HuH-7 (cell line): ENCODE measurements around the gene ITGB2.

Experiments used
- DNase-seq: peaks from one replicate; pipeline ENCODE4 v3.0.0; 2011; ENCODE audit warnings: low spot score

The ITGB2 gene

GRCh38 chr21:44846485-44847260, 74.0 kb downstream of the ITGB2 start:
- no peak for DNase-seq

- no peak for DNase-seq
Observed at GRCh38 chr21:44846224-44846484, 74.5 kb downstream of the ITGB2 start.

- peak; percentile 77 for DNase-seq
Observed at GRCh38 chr21:44845418-44846223, 75.1 kb downstream of the ITGB2 start.

GRCh38 chr21:44844256-44844655, 76.4 kb downstream of the ITGB2 start:
- no peak for DNase-seq

DNA sequence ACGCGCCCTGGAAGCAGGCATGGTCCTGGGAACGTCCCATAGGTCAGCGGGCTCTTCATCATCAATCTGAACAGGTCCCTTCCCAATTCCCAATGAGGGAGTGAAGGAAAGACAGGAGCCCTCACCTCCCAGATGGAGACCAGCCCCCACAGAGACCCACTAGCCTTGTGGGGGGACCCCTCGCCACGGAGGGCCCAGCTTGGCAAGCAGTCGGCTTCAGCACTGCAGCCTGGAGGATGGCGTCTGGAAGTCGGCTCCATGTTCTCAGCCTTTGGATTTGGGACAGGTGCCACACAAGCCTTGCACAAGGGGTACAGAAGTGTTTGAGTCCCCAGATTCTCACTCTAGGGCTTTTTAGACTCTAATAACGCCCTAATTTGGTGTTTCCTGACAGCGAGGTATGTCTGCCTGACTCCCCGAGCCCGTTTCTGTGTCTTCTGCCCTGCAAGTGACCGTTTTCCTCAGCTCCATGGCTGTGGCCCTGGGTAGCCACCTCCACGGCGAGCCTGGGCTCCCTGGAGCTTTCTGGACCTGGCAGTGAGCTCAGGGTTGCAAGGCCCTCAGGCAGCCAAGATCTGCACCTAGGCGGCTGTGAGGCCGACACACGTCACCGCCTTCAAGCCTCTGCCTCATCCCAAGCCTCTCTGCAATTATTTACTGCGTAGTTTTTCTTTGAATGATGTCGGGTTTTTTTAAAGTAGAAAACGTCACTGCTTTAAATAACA, 77.8 kb downstream of the ITGB2 start:
- DNase-seq: no peak

GRCh38 chr21:44842087-44842486, 78.6 kb downstream of the ITGB2 start:
- no peak for DNase-seq

- no peak for DNase-seq
Observed at GRCh38 chr21:44840771-44841170, 79.9 kb downstream of the ITGB2 start.

- DNase-seq: no peak
Observed at GRCh38 chr21:44838951-44839350, 81.7 kb downstream of the ITGB2 start.

DNA sequence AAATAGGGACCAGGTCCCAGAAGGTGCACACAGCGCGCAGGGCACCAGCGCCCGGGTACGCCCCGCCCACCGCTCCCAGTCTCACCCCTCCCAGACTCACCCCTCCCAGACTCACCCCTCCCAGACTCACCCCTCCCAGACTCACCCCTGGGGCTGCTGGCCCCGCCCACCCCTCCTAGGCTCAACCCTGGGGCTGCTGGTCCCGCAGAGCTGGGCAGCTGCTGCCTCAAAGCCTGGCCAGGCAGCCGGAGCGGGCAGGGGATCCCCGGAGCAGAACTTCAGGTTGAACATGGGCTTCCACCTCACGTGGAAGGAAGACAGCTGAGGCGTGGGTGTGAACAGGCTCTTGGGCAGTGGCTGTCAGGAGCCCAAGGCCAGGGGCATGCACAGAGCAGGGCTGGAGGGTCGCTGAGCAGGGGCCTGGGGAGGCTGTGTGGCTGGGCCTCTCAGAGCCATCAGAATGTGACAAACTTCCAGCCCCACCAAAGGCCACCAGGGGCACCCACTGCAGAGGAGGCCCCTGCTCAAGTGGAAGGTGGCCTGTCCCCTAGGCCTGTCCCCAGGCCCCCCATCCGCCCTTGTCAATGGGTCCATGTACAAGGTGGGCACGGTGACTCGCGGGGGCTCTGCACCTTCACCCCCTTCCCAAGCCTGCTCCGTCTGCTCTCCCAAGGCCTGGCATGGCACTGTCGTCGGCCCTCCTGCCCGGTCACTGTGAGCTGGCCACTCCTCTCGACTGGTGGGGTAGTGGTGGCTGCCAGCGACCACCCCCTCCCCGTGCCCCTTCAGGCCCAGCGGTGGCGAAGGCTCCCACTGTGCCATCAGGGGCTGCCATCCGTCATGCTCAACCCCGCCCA, 82.4 kb downstream of the ITGB2 start:
- DNase-seq: no peak

GRCh38 chr21:44837537-44837936, 83.2 kb downstream of the ITGB2 start:
- no peak for DNase-seq

DNA sequence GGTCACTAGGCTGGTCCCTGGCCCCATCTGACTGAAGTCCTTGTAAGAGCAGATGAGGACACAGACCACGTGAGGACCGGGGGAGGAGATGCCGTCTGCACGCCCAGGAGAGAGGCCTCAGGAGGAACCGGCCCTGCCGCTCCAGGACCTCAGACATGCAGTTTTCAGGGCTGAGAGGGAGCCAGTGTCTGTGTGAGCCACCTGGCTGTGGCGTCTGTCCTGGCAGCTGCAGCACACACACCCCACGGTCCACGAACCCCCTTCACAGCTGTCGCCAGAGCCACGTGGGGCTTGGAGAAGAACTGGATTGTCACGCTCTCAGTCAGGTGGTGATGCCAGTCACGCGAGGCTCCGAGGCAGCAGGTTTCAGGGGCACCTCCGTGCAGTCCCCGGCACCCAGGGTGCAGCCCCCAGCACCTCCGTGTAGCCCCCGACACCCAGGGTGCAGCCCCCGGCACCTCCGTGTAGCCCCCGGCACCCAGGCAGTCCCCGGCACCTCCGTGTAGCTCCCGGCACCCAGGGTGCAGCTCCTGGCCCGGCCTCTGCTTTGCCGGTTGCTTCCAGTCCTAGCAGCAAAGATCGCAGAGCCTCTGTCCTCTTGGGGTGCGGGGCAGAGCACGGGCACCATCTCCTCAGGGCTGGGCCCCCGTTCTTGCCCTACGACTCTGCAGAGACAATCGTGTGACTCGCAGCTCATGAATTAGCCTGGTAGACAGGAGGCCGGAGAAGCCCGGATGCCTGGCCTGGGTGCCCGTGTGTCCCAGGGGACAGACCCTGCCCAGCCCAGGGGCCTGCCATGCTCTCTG, 83.8 kb downstream of the ITGB2 start:
- peak; percentile 65 for DNase-seq

DNA sequence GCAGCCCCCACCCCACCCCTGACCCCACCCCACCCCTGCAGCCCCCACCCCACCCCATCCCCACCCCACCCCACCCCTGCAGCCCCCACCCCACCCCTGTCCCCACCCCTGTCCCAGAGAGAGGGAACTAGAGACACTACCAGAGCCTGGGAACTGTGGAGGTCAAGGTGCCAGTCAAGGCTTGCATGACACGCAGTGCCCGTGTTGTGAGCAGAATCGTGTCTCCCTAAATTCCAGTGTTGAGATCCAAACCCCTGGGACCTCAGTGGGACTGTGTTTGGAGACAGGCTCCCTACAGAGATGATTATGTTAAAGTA, 84.4 kb downstream of the ITGB2 start:
- no peak for DNase-seq
